ENCODE measurements around the gene DNAH7. TPM values are rescaled to one million over a fixed set of nuclear protein-coding genes. Genes with fewer than 3 reads are reported as not detected.

Gene DNAH7
- total RNA-seq, 1 donor from 2014 or later, result 0.21 TPM

- no peak for TF ChIP-seq CTCF (IDR thresholded peaks at IDR 0.05)
- H3K9me3 ChIP-seq, result no peaks in the 10 kb centered on the region
- no peak overlapping the region for H3K4me3 ChIP-seq
- DNase-seq (ENCODE audit: low spot score in 2 of 2), result no peak
- H3K27ac ChIP-seq, result no peak overlapping the region
- no peaks in the 10 kb centered on the region for H3K27me3 ChIP-seq
- no peaks in the 10 kb centered on the region for H3K4me1 ChIP-seq
- H3K36me3 ChIP-seq, result peaks cover 3 to 23% of the 10 kb centered on the region in 2 donors
- intact Hi-C loops (cut with DNase I), result no loop called here
These were observed 333.3 kb downstream of the DNAH7 start for GRCh38 chr2:195735347-195735746.

- H3K4me1 ChIP-seq, result no peaks in the 10 kb centered on the region
- no peaks in the 10 kb centered on the region for H3K9me3 ChIP-seq
- H3K27ac ChIP-seq, result no peak overlapping the region
- H3K4me3 ChIP-seq, result no peak overlapping the region
- DNase-seq (ENCODE audit: low spot score in 2 of 2), result no peak
- no peaks in the 10 kb centered on the region for H3K27me3 ChIP-seq
- intact Hi-C loops (cut with DNase I), result no loop called here
- H3K36me3 ChIP-seq, result peaks cover 3 to 26% of the 10 kb centered on the region in 2 donors
- no peak for TF ChIP-seq CTCF (IDR thresholded peaks at IDR 0.05)
These were observed 333.7 kb downstream of the DNAH7 start for GRCh38 chr2:195734931-195735330.

- no peaks in the 10 kb centered on the region for H3K4me1 ChIP-seq
- no peak for DNase-seq (ENCODE audit: low spot score in 2 of 2)
- H3K9me3 ChIP-seq, result no peaks in the 10 kb centered on the region
- no peak overlapping the region for H3K4me3 ChIP-seq
- no peak overlapping the region for H3K27ac ChIP-seq
- TF ChIP-seq CTCF (IDR thresholded peaks at IDR 0.05), result no peak
- intact Hi-C loops (cut with DNase I), result no loop called here
- peaks cover 3 to 24% of the 10 kb centered on the region in 2 donors for H3K36me3 ChIP-seq
- no peaks in the 10 kb centered on the region for H3K27me3 ChIP-seq
These were observed 334.2 kb downstream of the DNAH7 start for GRCh38 chr2:195734395-195734794.

GRCh38 chr2:195733831-195734230, 334.8 kb downstream of the DNAH7 start:
- no peak for TF ChIP-seq CTCF (IDR thresholded peaks at IDR 0.05)
- peaks cover 3 to 30% of the 10 kb centered on the region in 2 donors for H3K36me3 ChIP-seq
- H3K9me3 ChIP-seq, result no peaks in the 10 kb centered on the region
- H3K4me1 ChIP-seq, result no peaks in the 10 kb centered on the region
- intact Hi-C loops (cut with DNase I), result no loop called here
- no peak overlapping the region for H3K4me3 ChIP-seq
- H3K27me3 ChIP-seq, result no peaks in the 10 kb centered on the region
- H3K27ac ChIP-seq, result no peak overlapping the region
- DNase-seq (ENCODE audit: low spot score in 2 of 2), result no peak

GRCh38 chr2:195732574-195732973, 336.1 kb downstream of the DNAH7 start:
- H3K27ac ChIP-seq, result no peak overlapping the region
- no peak overlapping the region for H3K4me3 ChIP-seq
- no peaks in the 10 kb centered on the region for H3K4me1 ChIP-seq
- no peaks in the 10 kb centered on the region for H3K27me3 ChIP-seq
- intact Hi-C loops (cut with DNase I), result no loop called here
- peaks cover 3 to 30% of the 10 kb centered on the region in 2 donors for H3K36me3 ChIP-seq
- no peaks in the 10 kb centered on the region for H3K9me3 ChIP-seq
- no peak for DNase-seq (ENCODE audit: low spot score in 2 of 2)
- no peak for TF ChIP-seq CTCF (IDR thresholded peaks at IDR 0.05)

GRCh38 chr2:195730912-195731311, 337.7 kb downstream of the DNAH7 start:
- no peaks in the 10 kb centered on the region for H3K9me3 ChIP-seq
- H3K27me3 ChIP-seq, result no peaks in the 10 kb centered on the region
- H3K4me1 ChIP-seq, result no peaks in the 10 kb centered on the region
- TF ChIP-seq CTCF (IDR thresholded peaks at IDR 0.05), result no peak
- no peak for DNase-seq (ENCODE audit: low spot score in 2 of 2)
- H3K27ac ChIP-seq, result no peak overlapping the region
- no peak overlapping the region for H3K4me3 ChIP-seq
- intact Hi-C loops (cut with DNase I), result no loop called here
- H3K36me3 ChIP-seq, result peaks cover 3 to 30% of the 10 kb centered on the region in 2 donors

All from ascending aorta (tissue), 2 donors.